HG03135 (cell line): Measurements from ENCODE around the gene CKAP2L.

ENCODE experiments used
- ATAC-seq: cut with Tn5 transposase; IDR thresholded peaks from one replicate; pipeline ENCODE4 v1.9.1; 2021; ENCODE audit warnings: mild to moderate bottlenecking, moderate library complexity; ENCODE audit not compliant: unreplicated experiment

The CKAP2L gene

DNA sequence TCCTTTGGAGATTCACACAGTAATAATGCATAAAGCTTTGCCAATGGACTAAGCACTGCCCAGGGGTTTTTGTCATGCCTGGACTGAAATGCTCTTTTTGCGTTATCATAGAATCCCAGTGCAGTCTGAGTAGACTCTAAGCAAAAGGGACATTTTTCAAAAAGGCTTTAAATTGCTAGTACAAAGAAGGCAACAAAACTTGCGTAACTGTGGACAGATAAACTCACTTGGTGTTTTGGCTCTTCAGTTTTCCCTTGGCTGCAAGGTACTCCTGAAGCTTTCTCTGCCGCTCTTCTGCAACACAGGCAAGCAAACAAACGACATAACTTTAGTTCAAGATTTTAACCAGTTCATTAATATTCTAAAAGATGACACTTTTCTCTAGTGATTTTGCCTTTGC is 2.1 kb downstream of the CKAP2L start:
- no peak for ATAC-seq

DNA sequence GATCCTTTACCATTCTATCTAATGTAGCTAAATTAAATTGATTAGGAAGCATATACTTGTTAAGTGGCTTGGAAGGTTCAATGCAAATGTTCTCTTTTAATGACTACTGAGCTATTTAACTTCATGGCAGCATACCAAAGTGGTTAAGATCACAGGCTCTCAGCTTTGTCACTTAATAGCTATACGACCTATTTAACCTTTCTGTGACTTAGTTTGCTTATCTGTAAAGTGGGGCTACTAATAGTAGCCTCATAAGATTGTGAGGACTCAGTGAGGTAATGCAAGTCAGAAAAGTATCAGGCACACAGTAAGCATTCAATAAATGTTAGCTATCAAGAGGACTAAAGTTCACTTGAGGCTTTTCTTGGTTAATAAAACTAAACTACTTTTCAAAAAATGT is 4.3 kb downstream of the CKAP2L start:
- no peak for ATAC-seq

DNA sequence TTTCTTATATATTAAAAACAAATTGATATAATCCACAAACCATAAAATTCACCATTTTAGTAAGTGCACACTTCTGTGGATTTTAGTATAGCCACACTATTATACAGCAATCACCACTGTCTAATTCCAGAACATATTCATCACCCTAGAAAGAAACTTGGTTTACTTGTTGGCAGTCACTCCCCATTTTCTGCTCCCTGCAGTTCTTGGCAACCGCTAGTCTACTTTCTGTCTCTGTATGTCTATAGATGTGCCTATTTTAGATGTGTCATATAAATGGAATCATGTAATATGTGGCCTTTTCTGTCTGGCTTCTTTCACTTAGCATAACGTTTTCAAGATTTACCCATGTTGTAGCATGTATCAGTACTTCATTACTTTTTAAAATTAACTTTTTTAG is 5.7 kb downstream of the CKAP2L start:
- no peak for ATAC-seq

DNA sequence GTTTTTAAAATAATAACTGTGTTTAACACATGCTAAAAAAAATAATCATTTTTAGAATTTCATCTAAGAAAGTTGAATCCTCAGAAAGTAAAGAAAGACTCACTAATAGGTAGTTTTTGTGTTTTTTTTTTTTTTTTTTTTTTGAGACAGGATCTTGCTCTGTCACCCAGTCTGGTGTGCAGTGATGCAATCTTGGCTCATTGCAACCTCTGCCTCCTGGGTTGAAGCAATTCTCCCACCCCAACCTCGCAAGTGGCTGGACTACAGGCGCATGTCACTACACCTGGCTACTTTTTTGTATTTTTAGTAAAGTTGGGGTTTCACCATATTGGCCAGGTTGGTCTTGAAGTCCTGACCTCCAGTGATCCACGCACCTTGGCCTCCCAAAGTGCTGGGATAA is 7.1 kb downstream of the CKAP2L start:
- no peak for ATAC-seq

DNA sequence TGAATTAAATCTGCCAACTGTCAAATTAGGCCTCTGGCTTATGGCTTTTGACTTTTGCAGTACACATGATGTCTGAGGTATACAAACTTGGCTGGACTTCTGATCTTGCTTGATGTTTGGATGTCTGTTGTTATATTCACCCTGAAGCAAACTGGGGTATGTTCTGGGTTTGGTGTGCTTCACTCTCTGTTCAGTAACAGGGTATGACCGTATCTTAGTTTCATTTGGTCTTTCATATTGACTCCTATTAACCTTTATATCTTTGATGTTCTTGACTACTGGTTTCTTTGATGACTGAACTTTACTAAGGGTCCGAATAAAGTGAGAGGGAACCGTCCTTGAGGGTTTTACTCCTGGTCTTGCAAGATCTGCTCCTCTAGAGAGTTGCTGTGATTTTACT is 8.2 kb downstream of the CKAP2L start:
- no peak for ATAC-seq

DNA sequence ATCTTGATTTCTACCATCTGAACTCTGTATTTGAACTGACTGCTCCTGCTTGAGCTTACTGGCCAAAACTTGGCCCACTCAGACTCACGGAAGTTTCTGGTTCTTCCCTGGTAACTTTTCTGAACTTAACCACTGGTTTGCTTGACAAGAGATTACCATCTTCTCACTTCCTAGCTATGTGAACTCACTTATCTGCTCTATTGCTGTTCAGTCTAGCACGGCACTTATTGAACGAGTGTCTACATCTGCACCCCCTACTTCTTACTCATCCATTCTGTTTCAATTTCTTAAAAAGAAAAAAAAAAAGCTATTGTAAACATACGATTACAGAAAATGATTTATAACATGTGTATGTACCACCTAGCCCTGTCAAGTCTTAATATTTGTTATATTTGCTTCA is 9.0 kb downstream of the CKAP2L start:
- no peak for ATAC-seq

DNA sequence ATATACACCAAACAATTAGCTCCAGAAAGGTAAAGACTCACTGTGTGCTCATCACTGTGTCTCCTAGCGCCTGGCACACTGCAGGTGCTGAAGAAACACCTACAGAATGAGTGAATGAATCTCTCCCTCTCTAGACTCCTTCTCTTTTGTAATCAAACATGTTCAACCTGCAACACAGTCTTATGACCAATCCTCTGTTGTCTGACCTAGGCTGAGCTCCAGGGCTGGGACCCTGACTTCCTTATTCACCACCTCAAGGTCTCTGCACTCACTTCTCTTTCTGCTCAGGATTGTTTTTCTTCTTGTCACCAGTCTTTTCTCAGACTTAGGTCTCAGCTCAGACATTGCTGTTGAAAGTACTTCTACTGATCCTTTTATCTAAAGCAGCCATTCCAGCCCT is 9.8 kb downstream of the CKAP2L start:
- ATAC-seq, result no peak

DNA sequence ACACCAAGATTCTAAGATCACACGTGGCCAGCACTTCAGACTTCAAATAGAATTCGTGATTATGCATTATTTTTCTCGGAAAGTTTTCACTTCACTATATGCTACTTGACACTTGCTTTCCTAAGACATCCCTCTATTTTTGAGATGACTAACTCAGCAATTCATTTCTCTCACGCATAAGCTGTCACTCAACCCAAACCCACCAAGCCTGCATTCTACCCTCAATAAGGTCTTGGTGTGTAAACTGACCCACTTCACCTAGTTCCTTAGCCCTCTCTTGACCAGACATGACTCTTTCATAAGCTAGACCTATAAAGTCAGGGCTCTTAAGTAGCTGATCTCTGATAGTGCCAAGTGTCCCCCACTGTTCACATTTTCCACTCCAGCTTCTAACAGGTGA is 11.7 kb downstream of the CKAP2L start:
- ATAC-seq, result no peak

DNA sequence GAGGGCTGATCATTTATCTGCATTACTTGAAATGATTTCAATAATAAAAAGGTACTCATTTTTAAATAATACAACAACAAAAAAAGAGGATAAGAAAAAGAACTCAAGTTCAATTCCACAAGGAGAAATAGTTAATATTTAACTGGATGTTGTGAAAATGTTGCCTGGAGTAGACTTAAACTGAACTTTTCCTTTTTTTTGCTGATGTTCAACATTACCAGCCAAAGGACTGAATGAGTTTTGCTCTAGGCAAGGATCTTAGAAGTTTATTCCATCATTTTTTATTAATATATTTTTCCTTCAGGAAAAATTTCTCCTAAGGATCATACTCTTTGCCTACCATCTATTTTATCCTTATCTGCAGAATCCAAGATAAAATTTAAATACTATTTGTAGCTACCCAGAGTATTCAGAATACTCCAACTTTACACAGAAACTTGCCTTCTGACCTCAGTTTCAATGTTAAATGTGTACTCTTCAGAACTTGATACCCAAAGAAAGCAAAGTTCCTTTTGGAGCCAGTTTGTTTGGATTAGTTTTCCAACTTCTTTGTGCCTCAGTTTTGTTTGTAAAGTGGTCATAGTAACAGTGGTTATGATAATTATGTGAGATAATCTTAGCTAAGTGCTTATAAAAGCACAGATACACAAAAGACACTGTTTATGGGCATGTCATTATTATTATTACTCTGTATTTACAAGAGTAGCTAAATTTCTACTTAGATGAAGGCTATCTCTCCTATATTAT is 12.8 kb downstream of the CKAP2L start:
- no peak for ATAC-seq

DNA sequence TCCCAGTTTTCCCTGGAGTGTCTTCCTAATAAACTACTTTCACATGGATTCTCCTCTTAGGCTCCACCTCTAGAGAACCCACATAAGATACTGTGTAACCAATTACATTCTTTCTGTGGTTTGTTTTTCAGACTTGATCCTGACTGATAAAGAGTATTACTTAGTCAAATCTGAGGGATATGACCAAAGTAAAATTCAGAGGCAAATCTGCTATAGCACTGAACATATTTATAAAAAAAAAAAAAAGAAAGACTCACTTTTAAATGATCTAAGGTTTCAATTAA is 13.9 kb downstream of the CKAP2L start:
- ATAC-seq, result no peak

DNA sequence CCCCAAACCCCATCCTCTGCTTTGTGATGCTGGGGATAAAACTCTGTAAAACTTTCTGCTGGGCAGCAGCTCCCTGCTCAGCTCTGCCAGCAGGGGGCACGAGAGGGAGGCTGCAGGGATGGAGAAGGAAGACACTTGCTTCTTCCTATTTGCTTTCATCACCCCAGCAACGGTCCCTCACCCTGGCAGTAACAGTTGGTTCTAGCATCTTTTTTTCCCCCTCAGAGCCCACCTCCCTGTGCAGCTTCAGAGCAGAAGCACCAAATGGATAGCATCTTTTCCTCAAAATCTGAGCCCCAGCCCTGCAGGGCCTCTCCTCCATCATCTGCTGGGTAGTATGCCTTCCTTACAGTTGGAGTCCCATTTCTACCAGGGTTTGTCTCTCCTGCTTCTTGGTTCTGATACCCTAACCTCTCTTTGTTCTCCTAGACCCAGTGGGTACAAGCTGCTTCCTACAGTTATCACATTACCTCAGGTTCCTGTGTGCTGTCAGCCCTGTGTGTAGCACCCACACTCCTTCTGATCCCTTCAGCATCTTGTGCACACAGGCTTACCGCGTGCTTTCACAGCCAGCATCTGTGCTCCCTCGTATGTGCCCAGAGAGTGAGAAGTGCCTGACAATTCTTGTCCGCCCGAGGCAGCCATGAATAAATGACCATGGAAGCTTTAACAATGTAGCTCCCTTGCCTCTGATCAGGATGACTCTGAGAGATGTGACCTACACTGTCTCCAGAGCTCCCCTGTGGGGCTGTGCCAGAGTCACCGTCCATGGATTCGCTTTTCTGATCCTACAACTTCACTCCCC is 14.5 kb downstream of the CKAP2L start:
- peak; percentile 88 for ATAC-seq

DNA sequence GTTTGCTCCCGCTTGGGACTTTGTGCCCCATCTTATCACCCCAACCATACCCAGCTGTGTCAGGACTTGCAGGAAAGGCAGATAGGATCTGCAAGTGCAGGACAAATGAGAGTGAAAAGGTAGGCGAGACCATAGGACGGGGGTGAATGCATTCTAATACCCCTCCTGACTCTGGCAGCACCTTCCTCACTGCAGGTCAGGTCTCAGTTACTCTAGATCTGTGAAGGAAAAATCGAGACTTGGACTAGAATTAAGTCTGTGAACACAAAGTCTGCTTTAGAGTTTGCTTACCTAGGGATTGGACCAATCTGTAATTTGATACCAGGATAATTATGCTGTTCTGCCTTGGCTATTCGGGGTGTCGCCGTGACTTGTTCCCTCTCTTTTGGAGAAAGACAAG is 23.9 kb downstream of the CKAP2L start:
- ATAC-seq, result no peak

DNA sequence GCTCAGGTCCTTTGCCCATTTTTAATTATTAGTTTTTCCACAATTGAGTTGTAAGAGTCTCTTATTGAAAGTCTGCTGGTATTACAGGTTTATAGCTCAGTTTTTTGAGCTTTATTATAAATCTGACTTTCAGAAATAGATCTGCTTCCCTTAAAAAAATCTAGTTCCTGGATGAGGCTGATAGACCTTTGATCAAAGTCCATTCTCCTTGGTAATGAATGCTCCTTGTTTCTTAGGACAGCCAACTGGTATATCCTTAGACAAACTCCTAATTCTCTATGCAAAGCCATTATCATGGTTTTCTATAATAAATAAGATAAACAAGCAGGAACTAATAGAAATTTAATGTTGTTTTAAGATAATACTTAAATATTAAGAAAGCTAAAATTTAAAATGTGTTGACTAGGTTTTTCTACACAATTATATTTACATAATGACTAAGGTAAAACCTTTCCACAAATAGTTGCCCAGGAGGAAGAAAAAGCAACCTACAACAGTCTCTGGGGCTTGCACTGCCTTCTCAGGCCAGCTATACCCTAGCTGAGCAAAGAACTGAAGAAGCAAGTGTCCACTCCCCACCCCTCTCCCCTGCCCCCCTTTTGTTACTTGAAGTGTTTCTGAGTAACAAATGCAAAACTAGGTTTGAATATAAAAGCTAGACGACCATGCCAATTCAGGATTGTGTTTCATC is 26.7 kb downstream of the CKAP2L start:
- ATAC-seq, result no peak

DNA sequence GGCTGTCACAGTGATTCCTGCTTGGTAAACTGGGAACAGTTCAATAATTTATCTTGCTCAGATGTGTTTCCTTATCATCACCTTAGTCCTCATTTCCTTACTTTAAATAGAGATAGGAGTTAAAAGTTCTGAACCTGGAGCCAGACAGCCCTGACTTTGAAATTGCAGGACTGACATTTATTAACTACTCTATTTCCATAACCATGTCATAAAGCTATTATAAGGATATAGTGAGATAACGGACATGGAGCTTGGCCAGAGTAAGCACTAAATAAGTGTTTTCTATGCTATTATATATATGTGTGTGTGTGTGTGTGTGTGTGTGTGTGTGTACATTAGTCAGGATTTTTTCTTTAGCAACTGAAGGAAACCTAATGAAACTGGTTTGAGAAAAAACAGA is 30.5 kb downstream of the CKAP2L start:
- no peak for ATAC-seq

DNA sequence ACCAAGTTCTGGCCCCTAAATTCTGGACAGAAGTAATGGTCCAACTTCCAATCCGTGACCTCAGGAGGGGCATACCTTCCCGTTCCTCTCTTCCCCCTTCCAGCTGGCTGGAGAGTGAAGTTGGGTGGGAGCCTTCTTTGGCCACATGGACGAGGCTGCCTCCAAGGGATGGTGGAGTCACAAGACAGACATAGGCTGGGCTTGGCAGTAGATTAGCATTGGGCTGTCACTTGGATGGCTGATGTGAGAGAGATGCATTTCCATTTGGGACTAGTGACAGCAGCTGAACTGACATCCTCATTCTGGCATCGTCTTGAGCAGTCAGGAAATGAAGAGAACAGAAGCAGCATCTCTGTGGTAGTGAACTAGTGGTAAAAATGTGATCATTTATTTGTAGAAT is 31.0 kb downstream of the CKAP2L start:
- no peak for ATAC-seq

DNA sequence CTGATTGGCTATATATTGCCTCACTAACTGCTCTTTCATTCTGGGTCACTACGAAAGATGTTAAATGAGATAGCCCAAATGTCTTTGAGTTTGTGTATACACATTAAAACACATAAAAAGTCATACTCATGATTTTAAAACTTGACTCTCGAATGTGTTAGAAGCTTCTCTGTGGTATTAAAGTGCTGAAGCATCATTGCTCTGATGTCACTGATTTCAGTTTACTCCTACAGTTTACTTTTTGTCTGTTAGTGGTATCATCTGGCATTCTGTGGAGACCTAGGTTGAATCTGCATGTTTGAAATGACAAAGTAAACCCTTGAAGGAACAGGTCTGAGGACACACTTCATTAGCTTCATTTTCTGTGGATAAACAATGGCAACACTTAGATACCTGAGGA is 32.9 kb downstream of the CKAP2L start:
- ATAC-seq, result no peak

DNA sequence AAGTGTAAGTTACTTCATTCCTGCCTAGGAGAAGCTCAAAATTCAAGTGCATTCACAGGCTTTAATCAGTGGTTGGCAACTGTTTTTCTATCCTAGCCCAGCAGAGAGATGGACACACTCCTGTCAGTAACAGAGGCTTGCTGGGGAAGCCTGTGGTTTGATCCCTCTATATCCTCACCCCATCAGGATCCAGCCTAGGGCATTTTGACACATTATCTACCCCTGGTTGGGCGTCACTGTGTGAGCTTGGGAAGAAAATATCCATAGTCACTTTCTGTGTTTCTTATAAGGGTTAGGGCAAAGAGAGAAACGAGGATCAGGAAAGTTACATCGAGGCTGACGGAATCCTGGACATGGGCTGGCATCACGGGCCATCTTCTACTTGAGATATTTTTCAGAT is 33.6 kb downstream of the CKAP2L start:
- no peak for ATAC-seq

DNA sequence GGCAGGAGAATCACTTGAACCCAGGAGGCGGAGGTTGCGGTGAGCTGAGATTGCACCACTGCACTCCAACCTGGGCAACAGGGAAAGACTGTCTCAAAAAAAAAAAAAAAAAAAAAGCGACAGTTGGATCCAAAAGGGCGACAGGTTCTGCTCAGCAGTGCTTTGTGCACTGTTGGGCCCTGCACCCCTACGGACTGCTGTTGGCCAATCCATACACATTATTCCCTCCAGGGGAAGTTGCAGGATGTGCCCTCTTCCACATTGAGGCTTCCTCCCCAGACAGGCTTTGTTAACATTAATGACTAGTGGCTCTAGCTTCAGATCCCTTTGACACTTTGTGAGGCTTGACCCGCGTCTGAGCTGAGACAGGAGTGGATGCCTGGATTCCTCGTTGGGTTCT is 34.2 kb downstream of the CKAP2L start:
- ATAC-seq, result no peak

DNA sequence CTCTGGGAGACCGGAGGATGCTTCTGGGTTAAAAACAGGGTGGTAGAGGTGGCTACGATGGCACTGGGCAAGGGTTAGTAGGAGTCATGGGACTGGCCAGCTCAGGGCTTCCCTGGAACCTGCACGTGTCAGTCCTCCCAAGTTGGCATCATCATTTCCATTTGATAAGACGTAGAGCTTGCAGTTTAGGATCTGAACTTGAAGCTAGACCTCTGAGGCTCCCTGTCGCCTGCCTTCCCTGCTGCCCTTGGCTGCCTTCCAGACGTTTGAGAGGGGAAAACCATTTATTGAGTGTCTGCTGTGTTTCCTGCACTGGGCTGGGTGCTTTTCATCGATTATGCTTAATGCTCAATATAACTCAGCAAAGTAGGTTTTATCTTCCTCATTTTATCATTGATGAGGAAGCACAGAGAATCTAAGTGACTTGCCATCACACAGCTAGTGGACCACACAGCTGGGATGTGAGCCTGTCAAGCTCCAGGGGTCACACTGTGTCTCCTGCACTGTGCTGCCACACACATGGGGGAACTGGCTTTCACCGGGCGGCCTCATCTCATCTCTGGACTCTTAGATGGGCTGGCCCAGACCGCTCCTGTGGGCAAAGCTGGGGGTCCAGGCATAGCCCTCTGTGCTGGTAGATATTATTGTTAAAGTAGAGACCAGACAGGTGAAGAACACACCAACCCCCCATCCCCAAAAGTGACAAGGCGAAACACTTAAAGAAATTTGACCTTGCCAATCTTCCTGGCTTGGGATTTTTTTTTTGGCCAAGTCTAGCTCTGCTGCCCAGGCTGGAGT is 35.8 kb downstream of the CKAP2L start:
- ATAC-seq, result no peak

DNA sequence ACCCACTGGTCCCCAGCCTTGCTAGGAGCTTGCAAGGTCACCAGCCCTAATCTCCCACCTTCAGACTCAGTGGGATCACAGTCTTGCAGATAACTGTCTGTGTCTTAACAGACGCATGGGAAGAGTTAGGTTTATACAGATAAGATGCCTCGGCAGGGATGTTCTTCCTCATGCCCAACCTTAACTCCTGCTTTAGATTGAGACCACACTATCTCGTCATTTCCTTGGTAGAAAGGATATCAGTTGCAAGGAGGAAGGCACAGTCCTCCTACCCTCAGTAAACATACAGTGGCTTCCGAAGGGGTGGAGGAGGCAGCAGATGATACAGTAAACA is 36.4 kb downstream of the CKAP2L start:
- ATAC-seq, result no peak

DNA sequence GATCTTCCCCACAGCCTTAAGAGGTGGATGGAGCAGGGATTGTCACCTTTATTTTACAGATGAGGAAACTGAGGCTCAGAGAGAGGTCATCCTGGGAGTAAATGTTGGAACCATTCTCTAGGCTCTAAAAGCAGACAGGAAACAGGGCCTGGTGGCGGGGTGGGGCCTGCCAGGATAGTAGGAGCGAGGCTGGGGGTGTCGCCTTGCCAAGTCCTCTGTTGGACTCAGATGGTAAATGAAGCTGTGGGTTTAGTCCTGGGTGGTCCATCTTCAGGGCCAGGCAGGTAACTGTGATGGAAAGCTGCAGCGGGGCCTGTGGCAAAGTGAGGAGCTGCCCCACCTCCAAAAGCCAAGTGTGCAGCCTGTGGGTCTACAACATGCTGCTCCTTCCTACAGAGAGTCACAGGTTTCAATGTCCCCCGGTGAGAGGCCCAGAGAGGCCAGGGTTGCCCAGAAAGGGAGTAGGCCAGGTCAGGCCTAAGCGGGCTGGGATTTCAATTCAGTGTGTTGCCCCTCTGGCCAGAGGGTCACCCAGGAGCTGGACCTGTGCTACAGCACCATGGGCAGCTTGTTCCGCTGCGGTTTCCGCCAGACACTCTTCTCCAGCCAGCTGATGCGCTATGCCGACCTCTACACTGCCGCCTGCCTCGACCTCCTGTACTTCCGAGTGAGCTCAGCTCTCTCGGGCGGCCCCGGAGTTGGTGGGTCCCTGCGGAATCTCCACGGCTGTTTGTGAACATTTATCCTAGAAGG is 37.0 kb downstream of the CKAP2L start:
- no peak for ATAC-seq
